ENCODE data around the gene SUPT3H.

GRCh38 chr6:45003961-45004360 is 373.8 kb downstream of the SUPT3H start:
- TF ChIP-seq CTCF (conservative IDR thresholded peaks at IDR 0.05) (no peak), ZFX (IDR thresholded peaks at IDR 0.05) (no peak)
